Naive B cell (primary cell): ENCODE data around the gene TTC33. TPM values are rescaled to one million over a fixed set of nuclear protein-coding genes. Genes with fewer than 3 reads are reported as not detected.

Experiments
- ATAC-seq, 2 donors: fragments of 150-1000 bp; cut with Tn5 transposase; 2 replicates each; pipeline ENCODE4 v1.10.0; 2021; ENCODE audit warnings: low read depth in 2 of 2, mild to moderate bottlenecking in 2 of 2, moderate library complexity in 2 of 2
- DNase-seq: peaks from one replicate; pipeline ENCODE4 v3.0.0; 2022
- H3K27ac Mint-ChIP-seq, 6 donors: one replicate each; pipeline ENCODE4 v1.8.0; 2020 to 2022; ENCODE audit warnings: mild to moderate bottlenecking in 6 of 6, mixed read lengths in 6 of 6, moderate library complexity in 5 of 6, inconsistent platforms in 2 of 6
- H3K27me3 Mint-ChIP-seq, 3 donors: one replicate each; pipeline ENCODE4 v1.8.0; 2021 to 2022; ENCODE audit warnings: mixed read lengths in 3 of 3, mild to moderate bottlenecking in 1 of 3
- H3K36me3 Mint-ChIP-seq, 2 donors: one replicate each; pipeline ENCODE4 v1.8.0; 2020 to 2022; ENCODE audit warnings: mixed read lengths in 2 of 2, inconsistent platforms in 1 of 2, mild to moderate bottlenecking in 1 of 2
- H3K4me1 Mint-ChIP-seq, 3 donors: one replicate each; pipeline ENCODE4 v1.8.0; 2020 to 2022; ENCODE audit warnings: mixed read lengths in 3 of 3, inconsistent platforms in 1 of 3, mild to moderate bottlenecking in 1 of 3, moderate library complexity in 1 of 3
- H3K4me3 Mint-ChIP-seq, 8 donors: one replicate each; pipeline ENCODE4 v1.8.0; 2020 to 2022; ENCODE audit warnings: mild to moderate bottlenecking in 8 of 8, mixed read lengths in 8 of 8, moderate library complexity in 8 of 8, inconsistent platforms in 2 of 8
- H3K9me3 Mint-ChIP-seq, 7 donors: one replicate each; pipeline ENCODE4 v1.8.0; 2020 to 2022; ENCODE audit warnings: mixed read lengths in 7 of 7, mild to moderate bottlenecking in 5 of 7, inconsistent platforms in 2 of 7, moderate library complexity in 1 of 7
- polyA plus RNA-seq, 6 donors: library from polyadenylated mRNA; unstranded; fragments of 300-500 nt; fragmentation: Illumina TruSeq; gene quantifications; one replicate each; pipeline ENCODE4 v1.2.3, GENCODE V29; 2021; ENCODE audit warnings: low read depth in 6 of 6

The TTC33 gene
- polyA plus RNA-seq, 6 donors from 2014 or later, result 14.6 to 21.6 (median 18.9) TPM

DNA sequence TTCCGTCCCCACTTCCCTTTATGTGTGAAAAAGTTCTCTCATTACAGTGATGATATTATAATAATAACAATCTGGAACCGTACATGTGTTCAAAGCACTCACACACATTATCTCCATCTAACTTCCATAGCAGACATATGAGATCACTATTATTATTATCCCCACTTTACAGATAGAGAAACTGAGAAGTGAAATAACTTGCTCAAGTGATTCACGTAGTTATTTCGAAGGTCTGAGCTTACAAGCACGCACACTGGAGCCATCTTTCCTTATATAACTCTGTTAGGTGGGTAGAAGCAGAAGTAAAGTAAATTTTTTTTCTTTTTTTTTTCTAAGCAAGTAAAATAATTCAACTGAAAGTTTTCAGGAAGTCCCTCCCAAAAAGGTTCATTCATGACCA, 139.0 kb downstream of the TTC33 start:
- Mint-ChIP-seq H3K27me3 (no peaks in the 10 kb centered on the region), H3K4me1 (peaks cover 10 to 17% (median 16%) of the 10 kb centered on the region in 3 donors), H3K4me3 (peak overlapping the region in 5 of 8 donors; percentile 12 to 48 (median 15)), H3K9me3 (peaks cover 0 to 5% (median 0%) of the 10 kb centered on the region in 7 donors), H3K27ac (peak overlapping the region; percentile 60 to 94 (median 76)), H3K36me3 (no peaks in the 10 kb centered on the region)
- peak; percentile 55 for DNase-seq
- peak; percentile 86 to 91 for ATAC-seq

DNA sequence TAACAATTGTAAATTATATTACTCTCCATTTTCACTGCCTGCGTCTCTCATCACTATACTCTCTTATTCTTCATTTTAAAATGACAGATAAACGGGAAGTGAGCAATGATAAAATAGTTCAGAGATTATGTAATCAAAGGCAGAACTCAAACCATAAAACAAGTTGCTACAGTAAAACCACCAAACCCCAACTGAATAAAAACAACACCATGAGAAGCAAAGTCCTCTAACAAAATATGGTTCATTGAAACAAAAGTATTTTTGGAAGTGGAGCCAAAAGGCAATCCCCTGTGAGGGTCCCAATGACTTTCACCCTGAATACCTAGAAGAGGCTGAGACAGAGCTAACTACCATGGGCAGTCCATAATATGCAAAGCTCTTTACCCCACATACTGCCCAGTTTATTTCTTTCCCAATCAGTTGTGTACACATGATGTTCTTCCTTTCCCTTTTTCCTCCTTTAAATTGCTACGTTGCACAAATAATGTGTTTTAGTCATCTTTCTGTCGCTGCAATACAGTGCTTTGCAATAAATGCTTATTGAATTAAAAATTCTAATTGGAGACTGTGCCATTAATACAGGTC, 140.1 kb downstream of the TTC33 start:
- peaks cover 10 to 17% (median 16%) of the 10 kb centered on the region in 3 donors for H3K4me1 Mint-ChIP-seq
- no peaks in the 10 kb centered on the region for H3K36me3 Mint-ChIP-seq
- H3K27ac Mint-ChIP-seq, result peak overlapping the region in 5 of 6 donors; percentile 17 to 77 (median 59)
- H3K9me3 Mint-ChIP-seq, result peaks cover 0 to 5% (median 0%) of the 10 kb centered on the region in 7 donors
- H3K4me3 Mint-ChIP-seq, result peak overlapping the region in 2 of 8 donors; percentile 6 to 47
- H3K27me3 Mint-ChIP-seq, result no peaks in the 10 kb centered on the region
- ATAC-seq (peak; percentile 55 to 64), DNase-seq (no peak)

DNA sequence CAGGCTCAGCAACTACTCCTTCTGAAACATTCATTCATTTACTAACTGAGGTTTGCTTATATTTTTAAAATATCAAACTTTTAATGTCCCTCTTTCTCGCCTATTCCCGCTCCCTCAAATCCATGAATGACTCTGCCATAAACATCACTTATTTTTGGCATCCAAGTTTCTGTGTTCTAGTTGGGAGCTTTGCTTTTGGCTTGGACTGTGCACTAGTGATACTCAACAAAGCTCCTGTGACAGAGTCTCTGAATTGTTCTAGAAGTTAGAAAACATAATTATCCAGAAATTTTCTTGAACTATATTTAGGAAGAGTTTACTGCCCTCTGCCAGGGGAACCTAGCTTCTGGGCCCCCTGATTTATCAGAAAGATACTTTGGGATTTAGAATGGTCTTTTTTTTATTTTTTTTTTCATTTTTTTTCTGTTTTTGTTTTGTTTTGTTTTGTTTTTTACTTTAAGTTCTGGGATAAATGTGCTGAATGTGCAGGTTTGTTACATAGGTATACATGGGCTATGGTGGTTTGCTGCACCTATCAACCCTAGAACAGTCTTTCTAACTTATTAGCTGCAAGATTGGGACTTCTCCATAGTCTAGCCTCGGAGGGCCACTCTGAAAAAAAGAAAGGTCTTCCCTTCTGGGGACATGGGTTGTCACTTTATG, 140.7 kb downstream of the TTC33 start:
- H3K27me3 Mint-ChIP-seq, result no peaks in the 10 kb centered on the region
- ATAC-seq, result peak in 1 of 2 donors; percentile 6
- no peaks in the 10 kb centered on the region for H3K36me3 Mint-ChIP-seq
- no peak for DNase-seq
- H3K9me3 Mint-ChIP-seq, result peaks cover 0 to 5% (median 0%) of the 10 kb centered on the region in 7 donors
- H3K4me3 Mint-ChIP-seq, result peak overlapping the region in 1 of 8 donors; percentile 6
- peaks cover 10 to 17% (median 16%) of the 10 kb centered on the region in 3 donors for H3K4me1 Mint-ChIP-seq
- peak overlapping the region in 4 of 6 donors; percentile 8 to 59 (median 28) for H3K27ac Mint-ChIP-seq

DNA sequence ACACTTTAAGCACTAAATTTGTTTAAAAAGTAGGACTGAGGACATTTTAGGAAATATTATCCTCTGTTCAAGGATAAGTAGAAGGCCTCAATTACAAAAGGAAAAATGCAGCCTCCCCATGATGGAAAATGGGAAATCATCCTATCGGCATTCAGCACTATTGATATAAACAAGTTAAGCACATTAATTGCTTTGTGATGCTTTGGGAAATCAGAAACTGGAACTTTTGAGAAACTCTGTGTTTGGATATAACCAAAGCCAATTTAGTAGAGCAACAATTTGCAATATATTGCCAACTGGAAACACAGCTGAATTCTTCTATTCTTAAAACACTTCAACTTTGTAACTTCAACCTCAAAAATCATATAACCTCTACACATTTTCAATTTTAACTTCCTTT, 141.3 kb downstream of the TTC33 start:
- no peak overlapping the region for H3K4me3 Mint-ChIP-seq
- peaks cover 0 to 5% (median 0%) of the 10 kb centered on the region in 7 donors for H3K9me3 Mint-ChIP-seq
- no peak overlapping the region for H3K27ac Mint-ChIP-seq

DNA sequence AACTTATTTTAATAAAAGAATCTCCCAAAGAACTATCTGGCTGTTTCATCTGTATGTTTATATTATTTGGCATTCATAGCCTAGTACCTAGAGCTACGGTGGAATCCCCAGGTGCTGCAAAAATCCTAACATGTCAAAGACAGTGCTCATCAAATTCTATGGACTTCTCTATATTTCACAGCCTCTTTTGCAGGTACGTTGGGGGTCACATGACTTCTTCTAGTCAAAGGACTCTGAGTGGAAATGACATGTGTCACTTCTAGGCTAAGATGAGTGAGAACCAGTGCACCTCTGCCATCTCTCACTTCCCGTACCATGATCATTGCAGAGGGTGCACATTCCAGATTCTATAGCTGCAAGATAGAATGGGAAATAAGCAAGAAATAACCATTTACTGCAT, 148.6 kb downstream of the TTC33 start:
- Mint-ChIP-seq H3K36me3 (no peaks in the 10 kb centered on the region), H3K9me3 (peaks cover 0 to 3% (median 0%) of the 10 kb centered on the region in 7 donors), H3K27ac (peak overlapping the region in 3 of 6 donors; percentile 27 to 36 (median 27)), H3K27me3 (no peaks in the 10 kb centered on the region), H3K4me3 (peak overlapping the region in 2 of 8 donors; percentile 39 to 59), H3K4me1 (peaks cover 34 to 43% (median 42%) of the 10 kb centered on the region in 3 donors)
- ATAC-seq (no peak), DNase-seq (no peak)

More for the DNA sequence above, 141.3 kb downstream of the TTC33 start:
- ATAC-seq, result no peak
- no peaks in the 10 kb centered on the region for H3K36me3 Mint-ChIP-seq
- peaks cover 10 to 17% (median 16%) of the 10 kb centered on the region in 3 donors for H3K4me1 Mint-ChIP-seq
- no peaks in the 10 kb centered on the region for H3K27me3 Mint-ChIP-seq
- DNase-seq, result no peak

DNA sequence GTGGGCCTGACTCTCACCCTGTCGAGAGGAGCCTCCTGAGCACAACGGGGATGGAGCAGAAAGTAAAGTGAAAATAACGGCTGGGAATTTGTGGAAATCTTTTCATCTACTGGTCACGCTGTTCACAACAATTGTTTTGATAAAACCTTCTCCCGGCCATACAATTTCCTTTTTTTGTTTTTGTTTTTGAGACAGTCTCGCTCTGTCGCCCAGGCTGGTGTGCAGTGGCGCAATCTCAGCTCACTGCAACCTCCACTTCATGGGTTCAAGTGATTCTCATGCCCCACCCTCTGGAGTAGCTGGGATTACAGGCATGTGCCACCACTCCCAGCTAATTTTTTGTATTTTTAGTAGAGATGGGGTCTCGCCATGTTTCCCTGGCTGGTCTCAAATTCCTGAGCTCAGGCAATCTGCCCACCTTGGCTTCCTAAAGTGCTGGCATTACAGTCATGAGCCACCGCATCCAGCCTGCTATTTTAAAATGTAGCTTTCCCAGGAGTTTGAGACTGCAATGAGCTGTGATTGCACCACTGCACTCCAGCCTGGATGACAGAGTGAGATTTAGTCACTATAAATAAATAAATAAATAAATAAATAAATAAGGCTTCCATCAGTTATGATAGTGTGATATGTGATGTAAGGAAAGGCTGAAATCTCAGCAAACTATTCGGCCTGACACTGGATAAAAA, 149.5 kb downstream of the TTC33 start:
- H3K4me1 Mint-ChIP-seq, result peaks cover 43 to 53% (median 52%) of the 10 kb centered on the region in 3 donors
- H3K9me3 Mint-ChIP-seq, result peaks cover 0 to 3% (median 0%) of the 10 kb centered on the region in 7 donors
- peak overlapping the region in 4 of 6 donors; percentile 16 to 92 (median 44) for H3K27ac Mint-ChIP-seq
- ATAC-seq (peak; percentile 40 to 46), DNase-seq (no peak)
- no peaks in the 10 kb centered on the region for H3K36me3 Mint-ChIP-seq
- no peaks in the 10 kb centered on the region for H3K27me3 Mint-ChIP-seq
- H3K4me3 Mint-ChIP-seq, result peak overlapping the region; percentile 43 to 88 (median 82)

DNA sequence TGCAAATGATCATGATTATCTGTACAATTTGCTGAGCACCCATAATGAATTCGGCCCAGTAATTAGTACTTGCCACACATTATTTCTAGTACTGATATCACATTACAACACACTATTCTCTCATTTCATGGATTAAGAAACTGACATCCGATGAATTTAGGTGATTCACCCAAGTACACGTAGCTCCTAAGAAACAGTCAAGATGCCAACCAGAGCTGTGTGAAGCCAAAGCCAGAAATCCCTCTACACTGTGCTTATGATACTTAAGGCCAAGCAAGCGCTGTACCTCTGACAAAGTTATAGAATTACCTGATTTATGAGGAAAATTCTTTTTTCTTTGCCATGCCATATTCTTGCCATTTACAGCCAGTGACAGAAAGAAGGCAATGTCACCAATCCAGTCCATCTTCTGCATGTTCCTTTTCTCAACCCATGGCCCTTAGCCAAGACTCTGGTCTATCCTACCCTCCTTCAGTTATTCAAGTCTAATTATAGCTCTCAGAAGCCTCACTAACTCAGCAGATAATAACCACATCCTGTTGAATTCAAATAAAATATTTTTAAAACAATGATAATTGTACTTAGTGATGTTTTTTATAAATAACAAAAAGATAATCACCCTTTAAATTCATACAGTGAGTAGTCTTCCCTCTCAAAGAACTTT, 150.3 kb downstream of the TTC33 start:
- ATAC-seq, result peak; percentile 47 to 63

DNA sequence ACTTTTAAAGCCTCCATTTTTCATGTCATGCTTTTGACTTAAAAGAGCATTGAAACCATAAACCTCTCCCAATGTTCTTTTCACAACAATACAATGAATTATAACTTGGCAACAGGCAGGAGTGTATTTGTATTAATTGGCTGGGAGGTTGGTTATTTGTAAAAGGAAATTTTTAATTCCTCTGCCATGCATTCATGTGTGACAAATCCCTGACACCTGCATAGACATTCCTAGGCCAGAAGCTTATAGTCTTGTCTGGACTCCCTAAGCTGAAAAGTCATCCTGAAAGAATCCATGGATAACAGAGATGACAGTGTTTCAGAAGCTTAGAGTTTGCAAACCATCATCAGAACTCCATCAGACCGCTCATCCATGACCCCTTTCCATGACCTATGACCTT, 152.4 kb downstream of the TTC33 start:
- Mint-ChIP-seq H3K27ac (peak overlapping the region in 2 of 6 donors; percentile 10 to 18), H3K4me3 (peak overlapping the region in 1 of 8 donors; percentile 14), H3K36me3 (no peaks in the 10 kb centered on the region), H3K4me1 (peaks cover 48 to 68% (median 60%) of the 10 kb centered on the region in 3 donors), H3K27me3 (no peaks in the 10 kb centered on the region), H3K9me3 (peaks cover 0 to 2% (median 0%) of the 10 kb centered on the region in 7 donors)
- ATAC-seq (no peak), DNase-seq (no peak)

More for the DNA sequence above, 150.3 kb downstream of the TTC33 start:
- Mint-ChIP-seq H3K4me1 (peaks cover 46 to 59% (median 57%) of the 10 kb centered on the region in 3 donors), H3K36me3 (no peaks in the 10 kb centered on the region), H3K9me3 (peaks cover 0 to 2% (median 0%) of the 10 kb centered on the region in 7 donors), H3K4me3 (peak overlapping the region; percentile 43 to 88 (median 82)), H3K27ac (peak overlapping the region in 5 of 6 donors; percentile 5 to 92 (median 70)), H3K27me3 (no peaks in the 10 kb centered on the region)
- DNase-seq, result no peak

DNA sequence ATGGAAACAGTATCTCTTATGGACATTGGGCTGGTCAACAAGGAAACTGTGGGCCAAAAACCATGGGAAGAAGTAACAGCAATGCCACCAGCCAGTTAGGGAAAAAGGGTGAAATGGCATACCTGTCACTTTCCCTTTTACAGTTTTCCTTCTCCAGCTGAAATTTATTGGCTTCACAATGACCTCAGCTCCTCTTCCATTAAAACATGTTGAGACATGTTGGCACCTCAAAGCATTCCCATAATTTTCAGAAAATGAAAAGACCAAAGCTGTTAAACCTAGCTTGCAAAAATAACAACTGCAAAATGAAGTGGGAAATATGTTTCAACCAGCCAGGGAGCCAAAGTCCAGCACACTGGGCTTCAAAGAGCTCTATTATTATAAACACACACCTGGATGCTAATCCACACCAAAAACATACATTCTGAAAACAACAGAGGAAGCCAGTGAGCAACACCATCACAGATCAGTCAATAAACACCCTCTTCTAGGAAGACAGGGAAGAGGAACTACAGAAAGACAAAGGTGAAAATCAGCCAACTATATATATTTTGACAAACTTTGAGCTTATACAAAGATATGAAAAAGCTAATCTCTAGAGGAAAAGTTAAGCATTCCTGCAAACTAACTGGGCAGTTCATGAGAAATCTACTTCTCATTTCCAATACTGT, 154.4 kb downstream of the TTC33 start:
- peaks cover 0 to 7% of the 10 kb centered on the region in 2 donors for H3K36me3 Mint-ChIP-seq
- H3K27ac Mint-ChIP-seq, result peak overlapping the region in 3 of 6 donors; percentile 2 to 87 (median 16)
- peak overlapping the region in 6 of 8 donors; percentile 2 to 59 (median 17) for H3K4me3 Mint-ChIP-seq
- DNase-seq (no peak), ATAC-seq (peak; percentile 47 to 64)
- peaks cover 0 to 2% (median 0%) of the 10 kb centered on the region in 7 donors for H3K9me3 Mint-ChIP-seq
- H3K27me3 Mint-ChIP-seq, result peaks cover 0 to 6% (median 0%) of the 10 kb centered on the region in 3 donors
- peaks cover 48 to 63% (median 57%) of the 10 kb centered on the region in 3 donors for H3K4me1 Mint-ChIP-seq

DNA sequence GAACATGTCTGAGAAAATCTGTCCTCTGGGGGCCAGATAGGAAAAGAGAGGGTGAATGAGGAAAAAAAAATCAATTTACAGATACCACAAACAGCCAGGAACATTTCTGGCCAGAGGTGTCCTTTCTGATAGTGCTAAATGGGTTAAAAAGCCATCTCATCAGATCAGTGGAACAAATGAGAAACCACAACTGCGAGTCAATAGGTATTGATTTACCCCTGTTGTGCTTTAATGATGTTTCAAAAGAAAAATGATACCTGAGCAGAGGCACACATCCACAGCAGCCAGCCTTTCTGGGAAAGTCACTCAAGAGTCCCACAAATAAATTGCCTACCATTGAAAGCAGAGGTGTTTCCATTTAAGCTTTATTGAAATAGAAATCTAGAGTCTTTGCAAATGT, 155.4 kb downstream of the TTC33 start:
- ATAC-seq (no peak), DNase-seq (no peak)
- Mint-ChIP-seq H3K27ac (no peak overlapping the region), H3K36me3 (peaks cover 0 to 7% of the 10 kb centered on the region in 2 donors), H3K4me1 (peaks cover 39 to 54% (median 49%) of the 10 kb centered on the region in 3 donors), H3K4me3 (peak overlapping the region in 1 of 8 donors; percentile 27), H3K27me3 (peaks cover 0 to 6% (median 0%) of the 10 kb centered on the region in 3 donors), H3K9me3 (peaks cover 0 to 2% (median 0%) of the 10 kb centered on the region in 7 donors)

DNA sequence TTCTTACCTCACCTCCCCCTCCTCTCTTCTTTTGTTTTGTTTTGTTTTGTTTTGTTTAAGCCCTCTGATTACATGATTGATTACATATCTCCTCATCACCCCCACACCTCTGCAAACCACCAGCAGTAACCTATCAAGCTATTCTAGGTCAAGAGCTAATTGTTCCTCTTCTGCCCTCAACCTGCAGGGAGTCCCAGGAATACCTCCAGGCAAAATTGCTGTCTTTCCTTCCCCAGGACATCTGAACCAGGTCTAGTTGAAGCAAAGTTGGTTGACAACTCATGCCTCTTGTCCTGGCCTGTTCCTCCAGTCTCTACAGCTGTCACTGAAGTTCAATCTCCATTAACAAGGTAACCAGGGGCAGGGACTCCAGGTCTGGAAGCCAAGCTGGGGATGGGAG, 156.1 kb downstream of the TTC33 start:
- ATAC-seq, result no peak
- Mint-ChIP-seq H3K4me1 (peaks cover 35 to 50% (median 43%) of the 10 kb centered on the region in 3 donors), H3K4me3 (no peak overlapping the region)

DNA sequence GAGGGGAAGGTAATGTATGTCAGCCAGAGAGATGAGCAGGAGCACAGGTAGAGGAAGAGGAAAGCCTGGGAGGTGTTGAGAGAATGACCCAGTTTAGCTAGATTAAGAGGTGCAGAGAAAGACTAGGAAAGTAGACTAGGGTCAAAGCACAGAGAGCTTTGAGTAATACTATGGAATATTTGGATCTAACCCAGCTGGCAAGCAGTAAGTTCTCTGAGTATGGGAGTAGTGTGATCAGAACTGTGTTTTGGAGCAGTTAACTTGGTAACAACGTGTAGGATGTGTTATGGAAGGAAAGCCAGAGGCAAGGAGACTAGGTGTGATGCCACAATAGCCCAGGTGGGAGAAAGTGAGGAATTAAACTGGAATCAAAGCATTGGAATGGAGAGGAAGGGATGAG, 160.9 kb downstream of the TTC33 start:
- Mint-ChIP-seq H3K4me3 (no peak overlapping the region), H3K9me3 (peaks cover 0 to 10% (median 2%) of the 10 kb centered on the region in 7 donors), H3K4me1 (peaks cover 31 to 48% (median 41%) of the 10 kb centered on the region in 3 donors), H3K27ac (peak overlapping the region in 3 of 6 donors; percentile 0 to 78 (median 27)), H3K36me3 (peaks cover 4 to 7% of the 10 kb centered on the region in 2 donors), H3K27me3 (peaks cover 0 to 6% (median 0%) of the 10 kb centered on the region in 3 donors)
- no peak for ATAC-seq
- DNase-seq, result no peak

More for the DNA sequence above, 156.1 kb downstream of the TTC33 start:
- DNase-seq, result no peak
- Mint-ChIP-seq H3K9me3 (peaks cover 0 to 2% (median 0%) of the 10 kb centered on the region in 7 donors), H3K36me3 (peaks cover 0 to 7% of the 10 kb centered on the region in 2 donors), H3K27ac (peak overlapping the region in 1 of 6 donors; percentile 44), H3K27me3 (peaks cover 0 to 6% (median 0%) of the 10 kb centered on the region in 3 donors)
